Neural cell (in vitro differentiated cells): ENCODE data around the gene SLC17A7. TPM values are rescaled to one million over a fixed set of nuclear protein-coding genes. Genes with fewer than 3 reads are reported as not detected.

Experiments used
- H2AFZ ChIP-seq: fragments of 200-600, 300-800 bp; sonication (generic), shearing (Covaris generic); 2 replicates; pipeline ENCODE4 v1.6.0; 2014; ENCODE audit warnings: low read depth, mild to moderate bottlenecking, antibody characterized with exemption, low read length, moderate library complexity
- H3F3A ChIP-seq: fragments of 200-600 bp; shearing (Covaris generic); 2 replicates; pipeline ENCODE4 v1.6.1; 2016; ENCODE audit warnings: mild to moderate bottlenecking, moderate library complexity, mixed read lengths, antibody characterized with exemption, low read length; ENCODE audit not compliant: insufficient read depth, poor library complexity, severe bottlenecking
- H3K27ac ChIP-seq: fragments of 200-600, 300-800 bp; sonication (generic), shearing (Covaris generic); 2 replicates; pipeline ENCODE4 v1.5.1; 2014; ENCODE audit warnings: mild to moderate bottlenecking, low read length, moderate library complexity
- H3K27me3 ChIP-seq: fragments of 300-800, 200-600 bp; sonication (generic), shearing (Covaris generic); 2 replicates; pipeline ENCODE4 v1.6.0; 2014; ENCODE audit warnings: mild to moderate bottlenecking, low read depth, low read length, moderate library complexity; ENCODE audit not compliant: insufficient read depth
- H3K36me3 ChIP-seq: fragments of 300-800, 200-600 bp; sonication (generic), shearing (Covaris generic); 2 replicates; pipeline ENCODE4 v1.5.1; 2014; ENCODE audit warnings: mild to moderate bottlenecking, antibody characterized with exemption, low read length, moderate library complexity; ENCODE audit not compliant: insufficient read depth
- H3K4me2 ChIP-seq: fragments of 300-800, 200-600 bp; sonication (generic), shearing (Covaris generic); 2 replicates; pipeline ENCODE4 v1.6.0; 2014; ENCODE audit warnings: mild to moderate bottlenecking, low read length
- H3K4me3 ChIP-seq: fragments of 300-800, 200-600 bp; sonication (generic), shearing (Covaris generic); 2 replicates; pipeline ENCODE4 v1.5.1; 2014; ENCODE audit warnings: mild to moderate bottlenecking, low read length, moderate library complexity
- H3K79me2 ChIP-seq: fragments of 200-600 bp; shearing (Covaris generic); replicated peaks from 2 replicates; pipeline ENCODE4 v1.6.0; 2014; ENCODE audit warnings: mild to moderate bottlenecking, low read length, moderate library complexity; ENCODE audit not compliant: insufficient read depth
- H3K9ac ChIP-seq: fragments of 300-800, 200-600 bp; sonication (generic), shearing (Covaris generic); 2 replicates; pipeline ENCODE4 v1.6.1; 2016; ENCODE audit warnings: mild to moderate bottlenecking, low read length, mixed read lengths
- H3K9me2 ChIP-seq: fragments of 200-600 bp; shearing (Covaris generic); 2 replicates; pipeline ENCODE4 v1.6.1; 2016; ENCODE audit warnings: mild to moderate bottlenecking, low read length, mixed read lengths; ENCODE audit not compliant: insufficient read depth
- H3K9me3 ChIP-seq: fragments of 200-600, 300-800 bp; sonication (generic), shearing (Covaris generic); 2 replicates; pipeline ENCODE4 v1.6.1; 2016; ENCODE audit warnings: mild to moderate bottlenecking, mixed run types, low read length, moderate library complexity, mixed read lengths
- H4K20me1 ChIP-seq: fragments of 200-600 bp; shearing (Covaris generic); 2 replicates; pipeline ENCODE4 v1.6.1; 2016; ENCODE audit warnings: mild to moderate bottlenecking, mixed run types; ENCODE audit not compliant: insufficient read depth
- CTCF ChIP-seq: fragments of 450-650 bp; IDR thresholded peaks from 2 replicates; pipeline ENCODE4 v1.5.1; 2014; ENCODE audit warnings: antibody characterized with exemption, mild to moderate bottlenecking, moderate library complexity; ENCODE audit not compliant: poor library complexity, severe bottlenecking
- EP300 ChIP-seq: fragments of 450-650 bp; conservative IDR thresholded peaks from 2 replicates; pipeline ENCODE4 v1.6.1; 2014; ENCODE audit warnings: antibody characterized with exemption, mild to moderate bottlenecking, moderate library complexity; ENCODE audit not compliant: poor library complexity, severe bottlenecking
- EZH2 ChIP-seq: fragments of 200-600, 300-800 bp; shearing (Covaris generic), sonication (generic); IDR thresholded peaks from 2 replicates; pipeline ENCODE4 v1.6.1; 2014; ENCODE audit warnings: antibody characterized with exemption, low read length, borderline replicate concordance, mild to moderate bottlenecking; ENCODE audit not compliant: insufficient read depth, poor library complexity, severe bottlenecking
- MXI1 ChIP-seq: fragments of 450-650 bp; conservative IDR thresholded peaks from 2 replicates; pipeline ENCODE4 v1.6.1; 2014; ENCODE audit warnings: antibody characterized with exemption, mild to moderate bottlenecking; ENCODE audit not compliant: poor library complexity, severe bottlenecking
- POLR2AphosphoS5 ChIP-seq: IDR thresholded peaks from 2 replicates; pipeline ENCODE4 v1.6.1; 2012
- RAD21 ChIP-seq: fragments of 450-650 bp; conservative IDR thresholded peaks from 2 replicates; pipeline ENCODE4 v1.6.1; 2014; ENCODE audit warnings: antibody characterized with exemption, mild to moderate bottlenecking, moderate library complexity
- REST ChIP-seq: IDR thresholded peaks from 2 replicates; pipeline ENCODE4 v1.6.1; 2012; ENCODE audit warnings: borderline replicate concordance
- SMC3 ChIP-seq: fragments of 450-650 bp; conservative IDR thresholded peaks from 2 replicates; pipeline ENCODE4 v1.6.1; 2014; ENCODE audit warnings: antibody characterized with exemption, mild to moderate bottlenecking, moderate library complexity; ENCODE audit not compliant: poor library complexity
- TAF1 ChIP-seq: IDR thresholded peaks from 2 replicates; pipeline ENCODE4 v1.6.1; 2012; ENCODE audit warnings: low read depth
- polyA plus RNA-seq: library from polyadenylated mRNA; depleted of rRNA; stranded (reverse); fragments of >200 nt; gene quantifications from 2 replicates; pipeline ENCODE4 v1.2.3, GENCODE V29; 2014

Gene SLC17A7
- polyA plus RNA-seq, 1 donor from 2014 or later = 0.07 TPM

GRCh38 chr19:49487277-49488045, 46.1 kb upstream of the SLC17A7 start, which contains the start of gene RPL13A:
TSS of gene RPL13A (plus strand) at chr19:49487608. CDS start at chr19:49487630, 22 bp downstream.
- H3K9ac ChIP-seq = peak within 1 kb of the TSS; percentile 99
- peak within 1 kb of the TSS; percentile 83 for H3K4me2 ChIP-seq
- H2AFZ ChIP-seq = peak within 1 kb of the TSS; percentile 46
- H3K27ac ChIP-seq = peak within 1 kb of the TSS; percentile 95
- H3K4me3 ChIP-seq = peak within 1 kb of the TSS; percentile 97
- no peaks in the 10 kb centered on the region for H3K27me3 ChIP-seq
- H3K9me3 ChIP-seq = no peaks in the 10 kb centered on the region
- H4K20me1 ChIP-seq = peaks cover 11% of the 10 kb centered on the region
- H3K79me2 ChIP-seq = peaks cover 28% of the 10 kb centered on the region
- H3K9me2 ChIP-seq = no peaks in the 10 kb centered on the region
- no peaks in the 10 kb centered on the region for H3K36me3 ChIP-seq
- TF ChIP-seq TAF1 = peak; percentile 99
- peak; percentile 98 for TF ChIP-seq REST
- no peak for TF ChIP-seq SMC3
- TF ChIP-seq CTCF = peak; percentile 51
- peak; percentile 100 for TF ChIP-seq POLR2AphosphoS5
- TF ChIP-seq MXI1 = peak; percentile 85
- TF ChIP-seq EP300 = peak; percentile 71
- no peak for TF ChIP-seq RAD21
- no peak for TF ChIP-seq EZH2
- no peaks in the 10 kb centered on the region for H3F3A ChIP-seq

GRCh38 chr19:49486710-49487276, 45.5 kb upstream of the SLC17A7 start:
- peak overlapping the region; percentile 69 for H3K27ac ChIP-seq
- peak overlapping the region; percentile 46 for H2AFZ ChIP-seq
- no peaks in the 10 kb centered on the region for H3F3A ChIP-seq
- H3K9me3 ChIP-seq = no peaks in the 10 kb centered on the region
- TF ChIP-seq EP300 = no peak
- no peak for TF ChIP-seq POLR2AphosphoS5
- no peak for TF ChIP-seq TAF1
- TF ChIP-seq SMC3 = no peak
- no peak for TF ChIP-seq RAD21
- no peak for TF ChIP-seq MXI1
- no peak for TF ChIP-seq CTCF
- TF ChIP-seq REST = no peak
- TF ChIP-seq EZH2 = no peak
- no peaks in the 10 kb centered on the region for H3K27me3 ChIP-seq
- H3K9ac ChIP-seq = peak overlapping the region; percentile 45
- H3K4me2 ChIP-seq = no peak overlapping the region
- peak overlapping the region; percentile 97 for H3K4me3 ChIP-seq
- no peaks in the 10 kb centered on the region for H3K9me2 ChIP-seq
- H3K36me3 ChIP-seq = no peaks in the 10 kb centered on the region
- peaks cover 28% of the 10 kb centered on the region for H3K79me2 ChIP-seq
- peaks cover 11% of the 10 kb centered on the region for H4K20me1 ChIP-seq
